GM10248 (cell line): Measurements from ENCODE around the gene HPN.
A peak's percentile ranks its signal among the peaks of the same experiment; 100 is the strongest.
"Not testable (repeated sequence)": the region's sequence is repeated elsewhere in the genome, so short reads cannot be mapped to it uniquely, and the experiment has no call there.

Source experiments
- CTCF ChIA-PET: fragments of 300-600 bp; sonication (Branson Sonifier 250); formaldehyde crosslinking; extraction: SDS; loops from one replicate; lab custom pipeline; 2021; ENCODE audit warnings: antibody characterized with exemption; lab: Yijun Ruan, JAX
- POLR2A ChIA-PET: fragments of 350-650 bp; sonication (Branson Sonifier 250); formaldehyde crosslinking; extraction: SDS; loops from one replicate; lab custom pipeline; 2020; ENCODE audit warnings: antibody characterized with exemption; lab: Yijun Ruan, JAX
- DNase-seq: peaks from one replicate; pipeline ENCODE4 v3.0.0; 2012; ENCODE audit errors: extremely low spot score
- TF ChIP-seq, protein P1 (sequence below): IDR thresholded peaks from 2 replicates; pipeline ENCODE4 v1.5.1; 2012; ENCODE audit warnings: mild to moderate bottlenecking, low read depth; ENCODE audit errors: extremely low read depth, missing control alignments, control extremely low read depth

The HPN gene

DNA sequence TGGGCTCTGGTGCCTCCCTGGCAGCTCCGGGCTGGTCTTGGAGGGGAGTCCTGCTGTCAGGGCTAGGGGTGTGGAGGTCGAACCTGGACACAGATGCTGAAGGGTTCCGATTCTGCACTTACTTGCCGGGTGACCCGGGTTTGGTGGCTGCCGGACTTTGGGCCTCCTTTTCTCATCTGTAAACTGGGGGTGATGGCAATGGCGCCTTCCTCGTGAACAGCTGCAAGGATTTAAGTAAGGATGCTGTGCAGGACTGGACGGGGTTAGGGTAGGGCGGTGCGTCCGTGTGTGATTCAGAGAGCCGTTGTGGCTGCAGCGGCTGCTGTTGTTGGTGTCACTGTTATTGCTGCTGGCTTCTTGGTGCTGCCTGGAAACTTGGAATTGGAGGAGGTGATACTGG is 2.4 kb downstream of the HPN start:
- CTCF ChIA-PET = interaction anchor here (0.9 to 4.3 kb wide), 32 partner anchors 9 to 212 kb away, joined by 3 to 31 read pairs (median 4); partner anchors contain the start of genes LGI4 and SCN1B
- TF ChIP-seq, protein P1, sequence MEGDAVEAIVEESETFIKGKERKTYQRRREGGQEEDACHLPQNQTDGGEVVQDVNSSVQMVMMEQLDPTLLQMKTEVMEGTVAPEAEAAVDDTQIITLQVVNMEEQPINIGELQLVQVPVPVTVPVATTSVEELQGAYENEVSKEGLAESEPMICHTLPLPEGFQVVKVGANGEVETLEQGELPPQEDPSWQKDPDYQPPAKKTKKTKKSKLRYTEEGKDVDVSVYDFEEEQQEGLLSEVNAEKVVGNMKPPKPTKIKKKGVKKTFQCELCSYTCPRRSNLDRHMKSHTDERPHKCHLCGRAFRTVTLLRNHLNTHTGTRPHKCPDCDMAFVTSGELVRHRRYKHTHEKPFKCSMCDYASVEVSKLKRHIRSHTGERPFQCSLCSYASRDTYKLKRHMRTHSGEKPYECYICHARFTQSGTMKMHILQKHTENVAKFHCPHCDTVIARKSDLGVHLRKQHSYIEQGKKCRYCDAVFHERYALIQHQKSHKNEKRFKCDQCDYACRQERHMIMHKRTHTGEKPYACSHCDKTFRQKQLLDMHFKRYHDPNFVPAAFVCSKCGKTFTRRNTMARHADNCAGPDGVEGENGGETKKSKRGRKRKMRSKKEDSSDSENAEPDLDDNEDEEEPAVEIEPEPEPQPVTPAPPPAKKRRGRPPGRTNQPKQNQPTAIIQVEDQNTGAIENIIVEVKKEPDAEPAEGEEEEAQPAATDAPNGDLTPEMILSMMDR = no peak
- DNase-seq = no peak
- POLR2A ChIA-PET = no interaction called here

DNA sequence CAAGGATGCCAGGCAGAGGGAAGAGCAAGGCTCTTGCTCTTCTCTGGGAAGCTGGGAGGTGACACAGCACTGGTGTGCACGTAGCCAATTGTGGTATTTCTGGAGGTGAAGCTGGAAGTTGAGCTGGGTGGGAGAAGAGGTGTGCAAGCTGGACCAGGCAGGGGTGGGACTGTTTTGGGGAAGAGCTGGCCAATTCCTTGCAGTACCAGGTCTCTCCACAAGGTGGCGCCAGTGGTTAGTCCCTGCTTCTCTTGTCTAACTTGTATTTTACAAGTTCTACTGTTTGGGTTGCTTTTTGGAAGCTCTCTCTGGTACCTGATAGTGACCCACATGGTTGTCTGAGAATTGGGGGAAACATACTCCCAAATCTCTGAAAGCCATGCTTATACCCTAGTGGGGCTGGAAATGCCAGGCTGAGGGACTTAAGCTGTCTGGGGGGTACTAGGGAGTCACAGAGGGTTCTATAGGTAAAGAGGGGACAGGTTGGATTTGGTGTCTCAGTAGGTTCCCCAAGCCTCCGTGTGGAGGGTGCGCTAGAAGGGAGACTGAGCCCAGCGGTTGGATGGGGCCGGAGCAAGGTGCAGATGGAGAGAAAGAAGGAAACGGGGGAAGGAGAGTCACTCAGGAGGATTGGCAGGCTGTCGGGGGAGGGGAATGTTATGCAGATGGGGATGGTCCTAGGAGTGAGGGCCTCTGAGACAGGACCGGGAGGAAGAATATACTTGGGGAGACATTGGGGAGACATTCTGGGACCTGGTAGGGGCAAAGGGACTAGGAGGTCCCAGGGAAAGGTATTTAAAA is 3.0 kb downstream of the HPN start:
- ChIA-PET CTCF (interaction anchor here (0.7 to 4.3 kb wide), 33 partner anchors 8 to 212 kb away, joined by 3 to 31 read pairs (median 4); partner anchors contain the start of genes LGI4 and SCN1B), POLR2A (no interaction called here)
- peak; percentile 75 for DNase-seq

DNA sequence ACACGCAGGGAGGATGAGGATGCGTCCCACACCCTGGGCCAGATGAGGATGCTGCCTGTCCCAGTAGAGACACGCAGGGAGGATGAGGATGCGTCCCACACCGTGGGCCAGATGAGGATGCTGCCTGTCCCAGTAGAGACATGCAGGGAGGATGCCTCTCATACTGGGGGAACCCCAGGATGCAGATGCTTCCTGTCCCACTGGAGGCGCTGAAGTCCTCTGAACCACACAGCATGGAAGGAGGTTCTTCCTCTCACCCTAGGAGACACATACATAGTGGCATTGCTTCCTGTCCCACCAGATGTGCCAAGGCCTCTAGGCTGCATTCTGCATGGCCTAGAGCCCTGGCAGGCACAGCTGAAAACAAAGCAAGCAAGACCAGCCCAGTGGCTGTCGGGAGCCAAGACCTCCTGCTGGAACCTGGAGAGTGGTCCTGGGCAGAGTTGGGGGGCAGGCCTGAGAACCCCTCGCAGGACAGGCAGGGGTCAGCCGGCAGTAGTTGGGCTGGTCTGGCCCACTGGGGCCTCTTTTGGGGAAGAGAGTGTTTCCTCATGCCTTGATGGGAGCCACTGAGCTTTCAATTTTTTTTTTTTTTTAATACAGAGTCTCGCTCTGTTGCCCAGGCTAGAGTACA is 4.3 kb downstream of the HPN start:
- peak; percentile 80 for DNase-seq

More for the DNA sequence above, 3.0 kb downstream of the HPN start:
- TF ChIP-seq, protein P1 = peak; percentile 87

DNA sequence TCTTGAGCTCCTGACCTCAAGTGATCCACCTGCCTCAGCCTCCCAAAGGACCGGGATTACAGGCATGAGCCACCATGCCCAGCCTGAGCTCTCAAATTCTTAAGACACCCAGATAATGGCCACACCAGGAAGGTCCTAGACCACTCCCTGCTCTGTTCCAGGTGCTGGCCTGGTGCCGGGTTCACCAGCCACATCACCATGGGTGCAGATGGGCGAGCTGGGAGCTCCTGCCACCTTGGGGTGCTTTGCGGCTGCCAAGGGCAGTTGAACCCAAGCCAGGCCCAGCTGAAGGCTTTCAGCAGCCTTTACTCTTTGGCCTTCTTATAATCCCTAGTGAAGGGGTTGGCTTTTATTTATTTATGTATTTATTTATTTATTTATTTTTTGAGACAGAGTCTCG is 4.9 kb downstream of the HPN start:
- TF ChIP-seq, protein P1 = no peak
- ChIA-PET CTCF (interaction anchor here (0.9 to 2.4 kb wide), 8 partner anchors 9 to 189 kb away, joined by 3 to 7 read pairs (median 4); no protein-coding TSS in a partner anchor), POLR2A (interaction anchor here (0.5 kb wide), 1 partner anchor 102 kb away, joined by 3 read pairs; no protein-coding TSS in a partner anchor)
- DNase-seq = no peak

More for the DNA sequence above, 4.3 kb downstream of the HPN start:
- ChIA-PET CTCF (interaction anchor here (0.9 to 3.2 kb wide), 9 partner anchors 10 to 190 kb away, joined by 3 to 18 read pairs (median 4); partner anchors contain the start of gene LGI4), POLR2A (interaction anchor here (0.5 kb wide), 1 partner anchor 103 kb away, joined by 3 read pairs; no protein-coding TSS in a partner anchor)
- TF ChIP-seq, protein P1 = peak; percentile 36

DNA sequence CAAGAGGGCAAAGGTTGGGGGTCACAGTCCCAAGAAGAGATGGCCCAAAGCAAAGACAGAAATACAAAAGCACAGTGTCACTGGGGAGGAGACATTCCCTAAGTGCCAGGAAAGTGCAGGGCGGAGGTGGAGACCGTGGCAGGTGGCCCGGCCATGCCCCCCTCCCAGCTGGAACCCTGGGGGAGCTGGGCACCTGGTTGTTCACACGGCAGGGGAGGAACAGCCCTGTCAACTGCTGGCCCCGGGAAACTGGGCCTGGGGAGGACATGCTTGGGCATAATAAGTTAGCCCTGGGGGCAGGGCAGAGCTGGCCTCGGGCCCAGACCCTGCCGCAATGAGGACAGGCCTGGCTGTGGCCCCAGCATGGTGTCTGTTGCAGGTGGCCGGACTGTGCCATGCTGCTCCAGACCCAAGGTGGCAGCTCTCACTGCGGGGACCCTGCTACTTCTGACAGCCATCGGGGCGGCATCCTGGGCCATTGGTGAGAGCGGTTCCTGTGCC is 7.4 kb downstream of the HPN start:
- CTCF ChIA-PET = interaction anchor here (0.7 to 3.7 kb wide), 6 partner anchors 10 to 122 kb away, joined by 3 to 13 read pairs (median 4); partner anchors contain the start of gene ZNF30
- POLR2A ChIA-PET = no interaction called here
- TF ChIP-seq, protein P1 = no peak
- no peak for DNase-seq

DNA sequence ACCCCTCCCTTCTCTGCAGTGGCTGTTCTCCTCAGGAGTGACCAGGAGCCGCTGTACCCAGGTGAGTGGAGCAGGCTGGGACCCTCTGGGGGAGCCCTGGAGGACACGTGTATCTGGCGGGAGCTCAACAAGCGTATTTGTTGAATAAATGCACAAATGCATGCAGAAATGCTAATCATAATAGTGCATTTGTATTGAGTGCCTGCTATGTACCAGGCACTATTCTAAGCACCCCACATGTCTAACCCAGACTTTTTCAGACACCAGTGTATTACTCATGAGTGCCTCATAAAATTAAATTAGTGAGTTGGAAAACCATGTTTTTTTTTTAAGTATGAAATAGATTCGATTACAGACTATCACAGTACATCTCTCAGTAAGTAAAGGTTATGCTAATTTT is 7.9 kb downstream of the HPN start:
- DNase-seq = no peak
- TF ChIP-seq, protein P1 = no peak
- POLR2A ChIA-PET = no interaction called here
- CTCF ChIA-PET = interaction anchor here (1.6 to 3.7 kb wide), 4 partner anchors 17 to 92 kb away, joined by 3 to 13 read pairs (median 7); no protein-coding TSS in a partner anchor

DNA sequence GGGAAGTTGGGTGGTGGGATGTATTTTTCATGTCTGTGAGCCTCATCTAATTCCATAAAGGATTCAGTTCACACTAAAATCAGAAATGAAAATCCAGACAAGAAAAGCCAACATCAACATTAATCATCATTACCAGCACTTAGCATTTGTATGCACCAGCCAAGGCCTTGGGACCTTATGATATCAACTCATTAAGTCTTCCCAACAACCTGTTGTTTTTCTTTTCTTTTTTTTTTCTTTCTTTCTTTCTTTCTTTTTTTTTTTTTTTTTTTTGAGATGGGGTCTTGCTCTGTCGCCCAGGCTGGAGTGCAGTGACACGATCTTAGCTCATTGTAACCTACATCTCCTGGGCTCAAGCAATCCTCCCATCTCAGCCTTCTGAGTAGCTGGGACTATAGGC is 9.1 kb downstream of the HPN start:
- CTCF ChIA-PET = interaction anchor here (0.7 to 3.7 kb wide), 6 partner anchors 8 to 91 kb away, joined by 3 to 13 read pairs (median 3); partner anchors contain the start of gene LGI4
- DNase-seq, POLR2A ChIA-PET: not testable (repeated sequence)

DNA sequence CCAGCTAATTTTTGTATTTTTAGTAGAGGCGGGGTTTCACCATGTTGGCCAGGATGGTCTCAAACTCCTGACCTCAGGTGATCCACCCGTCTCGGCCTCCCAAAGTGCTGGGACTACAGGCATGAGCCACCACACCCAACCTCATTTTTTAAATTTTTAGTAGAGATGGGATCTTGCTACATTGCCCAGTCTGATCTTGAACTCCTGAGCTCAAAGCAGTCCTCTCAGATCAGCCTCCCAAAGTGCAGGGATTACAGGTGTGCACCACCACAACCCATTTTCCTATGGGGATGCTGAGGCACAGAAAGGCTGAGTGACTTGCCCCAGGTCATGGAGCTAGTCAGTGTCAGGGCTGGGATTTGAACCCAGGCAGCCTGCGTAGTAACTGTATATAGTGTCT is 9.7 kb downstream of the HPN start:
- POLR2A ChIA-PET, DNase-seq: not testable (repeated sequence)
- CTCF ChIA-PET = interaction anchor here (0.7 to 3.7 kb wide), 5 partner anchors 9 to 90 kb away, joined by 3 to 13 read pairs (median 3); partner anchors contain the start of gene LGI4
